Thyroid gland (tissue), 4 donors: ENCODE results near the gene ZRANB3.

Experiments
- POLR2A ChIP-seq, 2 donors: fragments of 450-650 bp; IDR thresholded peaks; one replicate each; pipeline ENCODE4 v1.6.1; 2017; ENCODE audit warnings: antibody characterized with exemption in 2 of 2, mild to moderate bottlenecking in 2 of 2, moderate library complexity in 1 of 2
- TF ChIP-seq, protein P1 (sequence below), 6 experiments: fragments of 200-600 bp in 3 of 6; fragments of 450-650 bp in 3 of 6; sonication (generic) in 3 of 6; IDR thresholded peaks; one replicate each; pipeline ENCODE4 v1.5.1; 2016 to 2019; ENCODE audit warnings: antibody characterized with exemption in 6 of 6, mild to moderate bottlenecking in 2 of 6, inconsistent platforms in 1 of 6, moderate library complexity in 1 of 6

DNA sequence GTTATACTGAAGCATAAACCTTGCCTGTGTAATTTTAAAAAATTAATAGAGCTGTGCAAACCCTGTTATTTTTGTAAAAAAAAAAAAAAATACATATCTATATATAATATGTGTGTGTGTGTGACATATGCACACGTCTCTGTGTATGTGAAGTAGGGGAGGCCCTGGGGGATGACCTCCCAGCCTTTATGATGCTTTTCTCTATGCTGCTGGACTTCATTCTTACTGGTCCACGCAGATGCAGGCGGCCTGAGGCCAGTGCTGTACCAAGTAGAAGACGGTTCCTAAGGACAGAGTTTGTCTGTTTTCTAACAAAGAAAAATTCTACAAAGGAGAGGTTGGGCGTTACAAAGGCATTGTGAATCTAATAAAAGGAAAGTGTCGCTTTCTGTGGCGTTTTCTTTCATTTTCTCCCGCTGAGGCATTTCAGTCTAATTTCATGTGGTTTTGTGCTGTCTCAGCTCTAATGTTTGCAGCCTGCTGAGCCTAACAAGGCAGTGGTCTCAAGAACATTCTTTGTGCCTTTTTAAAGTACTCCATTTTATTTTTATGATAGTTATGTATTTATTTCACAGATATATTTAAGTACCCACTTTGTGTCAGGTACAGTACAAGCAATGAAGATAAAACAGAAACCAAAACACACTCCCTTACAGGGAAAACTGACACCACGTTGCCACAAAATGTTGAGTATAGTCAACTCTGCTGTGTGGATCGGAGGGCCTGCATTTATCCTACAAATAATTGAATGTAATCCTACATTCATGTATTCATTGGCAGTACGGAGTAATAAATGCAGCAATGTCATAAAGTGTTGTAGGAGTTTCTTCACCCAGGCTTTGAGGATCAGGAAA is 360.9 kb downstream of the ZRANB3 start:
- TF ChIP-seq, protein P1, sequence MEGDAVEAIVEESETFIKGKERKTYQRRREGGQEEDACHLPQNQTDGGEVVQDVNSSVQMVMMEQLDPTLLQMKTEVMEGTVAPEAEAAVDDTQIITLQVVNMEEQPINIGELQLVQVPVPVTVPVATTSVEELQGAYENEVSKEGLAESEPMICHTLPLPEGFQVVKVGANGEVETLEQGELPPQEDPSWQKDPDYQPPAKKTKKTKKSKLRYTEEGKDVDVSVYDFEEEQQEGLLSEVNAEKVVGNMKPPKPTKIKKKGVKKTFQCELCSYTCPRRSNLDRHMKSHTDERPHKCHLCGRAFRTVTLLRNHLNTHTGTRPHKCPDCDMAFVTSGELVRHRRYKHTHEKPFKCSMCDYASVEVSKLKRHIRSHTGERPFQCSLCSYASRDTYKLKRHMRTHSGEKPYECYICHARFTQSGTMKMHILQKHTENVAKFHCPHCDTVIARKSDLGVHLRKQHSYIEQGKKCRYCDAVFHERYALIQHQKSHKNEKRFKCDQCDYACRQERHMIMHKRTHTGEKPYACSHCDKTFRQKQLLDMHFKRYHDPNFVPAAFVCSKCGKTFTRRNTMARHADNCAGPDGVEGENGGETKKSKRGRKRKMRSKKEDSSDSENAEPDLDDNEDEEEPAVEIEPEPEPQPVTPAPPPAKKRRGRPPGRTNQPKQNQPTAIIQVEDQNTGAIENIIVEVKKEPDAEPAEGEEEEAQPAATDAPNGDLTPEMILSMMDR (IDR thresholded peaks at IDR 0.05), result no peak
- no peak for TF ChIP-seq POLR2A (IDR thresholded peaks at IDR 0.05)
